Right lobe of liver (tissue), 6 donors: Measurements from ENCODE around the gene VEZF1. TPM values are rescaled to one million over a fixed set of nuclear protein-coding genes. Genes with fewer than 3 reads are reported as not detected.

ENCODE experiments used
- ATAC-seq, 4 donors: fragments of 200-7000 bp; cut with Tn5 transposase; one replicate each; pipeline ENCODE4 v1.9.1; 2020; ENCODE audit warnings: mild to moderate bottlenecking in 4 of 4, moderate library complexity in 4 of 4
- DNase-seq, 3 donors: peaks; one replicate each; pipeline ENCODE4 v3.0.0-alpha.2; 2020
- H3K27ac ChIP-seq, 3 donors: fragments of 200-600 bp; one replicate each; pipeline ENCODE4 v1.8.0; 2022
- H3K27me3 ChIP-seq, 2 donors: fragments of 200-600 bp; one replicate each; pipeline ENCODE4 v1.8.0; 2022
- H3K36me3 ChIP-seq, 4 donors: fragments of 200-600 bp; sonication (generic) in 1 of 4; one replicate each; pipeline versions ENCODE4 v1.5.1 to v1.8.0; 2017 to 2022; ENCODE audit warnings: control low read depth in 1 of 4
- H3K4me1 ChIP-seq, 4 donors: fragments of 200-600 bp; sonication (generic) in 1 of 4; one replicate each; pipeline versions ENCODE4 v1.5.1 to v1.8.0; 2017 to 2022; ENCODE audit warnings: control low read depth in 1 of 4
- H3K4me3 ChIP-seq, 3 donors: fragments of 200-600 bp; one replicate each; pipeline ENCODE4 v1.8.0; 2022
- H3K9me3 ChIP-seq, 4 donors: fragments of 200-600 bp; sonication (generic) in 1 of 4; one replicate each; pipeline versions ENCODE4 v1.5.1 to v1.8.0; 2017 to 2022; ENCODE audit warnings: control low read depth in 1 of 4
- POLR2A ChIP-seq: fragments of 450-650 bp; IDR thresholded peaks from one replicate; pipeline ENCODE4 v1.6.1; 2017; ENCODE audit warnings: antibody characterized with exemption, mild to moderate bottlenecking
- WGBS: methylation state at CpG from one replicate; pipeline ENCODE4 v1.1.6; 2018; ENCODE audit warnings: low coverage, low lambda C conversion rate; ENCODE audit not compliant: insufficient coverage; ENCODE audit errors: missing lambda C conversion rate; 5-methylcytosine and 5-hydroxymethylcytosine counted together
- intact Hi-C, 2 donors: fragments of 100-400 bp; cut with DNase I; formaldehyde crosslinking; loops; one replicate each; pipeline versions ENCODE4 v1.11.2 to v1.14.1; 2022
- total RNA-seq, 6 experiments: library from RNA; depleted of rRNA in 2 of 6; stranded (reverse); fragments of >200 nt in 2 of 6; fragmentation: NEBNext Ultra II Directional in 3 of 6; extraction: Animal tissue kit (Norgen Biotek cat#: 25700) in 3 of 6; gene quantifications; one replicate each; pipeline versions ENCODE4 v1.1.0 to v1.2.4, GENCODE V29; 2016 to 2023
- TF ChIP-seq, protein P1 (sequence below), 4 donors: fragments of 200-600 bp in 3 of 4; fragments of 450-650 bp in 1 of 4; IDR thresholded peaks; one replicate each; pipeline versions ENCODE4 v1.5.1 to v1.8.0; 2016 to 2022; ENCODE audit warnings: antibody characterized with exemption in 4 of 4, mild to moderate bottlenecking in 2 of 4
- donor health status: DM: no; HTN: yes; CAD: no.
- donor health status: DM: no; HTN: no; CAD: no.
- donor health status: DM: no; HTN: no; CAD: no.
- donor health status: DM: no; HTN: yes; CAD: no.
- donor health status: DM: no; HTN: yes; CAD: no.

The VEZF1 gene
- total RNA-seq, 6 experiments from 2014 or later: 13.0 to 19.3 (median 14.6) TPM

DNA sequence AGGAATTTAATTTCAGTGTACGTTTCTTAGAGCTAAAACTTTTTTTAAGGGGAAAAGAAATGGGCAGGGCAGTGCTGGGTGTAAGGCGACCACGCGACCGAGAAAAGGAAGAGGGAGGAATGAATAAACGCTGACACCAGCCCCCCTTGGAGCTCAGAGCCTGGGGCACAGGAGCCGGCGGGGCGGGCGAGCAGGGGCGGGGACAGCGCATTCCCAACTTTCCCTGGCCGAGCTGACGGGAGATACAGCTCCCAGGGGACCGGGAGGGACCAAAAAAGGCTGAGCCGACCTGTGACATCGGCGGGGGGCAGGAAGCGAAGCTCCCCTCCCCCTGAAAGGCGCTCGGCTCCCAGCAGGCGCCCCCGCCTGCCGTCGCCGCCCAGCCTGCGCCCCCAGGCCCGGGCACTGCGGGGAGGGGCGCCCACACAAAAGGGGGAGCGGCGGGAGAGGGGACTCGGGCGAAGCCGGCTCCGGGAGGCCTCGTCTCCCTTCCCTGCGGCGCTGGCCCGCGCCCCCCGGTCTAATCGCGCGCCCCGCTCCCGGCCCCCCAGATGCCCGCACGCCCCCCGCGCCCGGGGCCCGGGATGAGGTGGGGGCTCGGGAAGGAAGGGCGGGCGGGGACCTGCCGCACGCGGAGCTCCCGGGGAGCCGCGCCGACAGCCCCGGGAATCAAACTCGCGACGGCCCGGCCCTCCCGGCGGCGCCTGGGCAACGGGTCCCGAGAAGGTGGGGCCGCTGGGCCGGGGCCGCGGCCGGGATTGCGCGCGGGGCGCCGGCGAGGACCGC is 33.5 kb downstream of the VEZF1 start:
- TF ChIP-seq, protein P1, sequence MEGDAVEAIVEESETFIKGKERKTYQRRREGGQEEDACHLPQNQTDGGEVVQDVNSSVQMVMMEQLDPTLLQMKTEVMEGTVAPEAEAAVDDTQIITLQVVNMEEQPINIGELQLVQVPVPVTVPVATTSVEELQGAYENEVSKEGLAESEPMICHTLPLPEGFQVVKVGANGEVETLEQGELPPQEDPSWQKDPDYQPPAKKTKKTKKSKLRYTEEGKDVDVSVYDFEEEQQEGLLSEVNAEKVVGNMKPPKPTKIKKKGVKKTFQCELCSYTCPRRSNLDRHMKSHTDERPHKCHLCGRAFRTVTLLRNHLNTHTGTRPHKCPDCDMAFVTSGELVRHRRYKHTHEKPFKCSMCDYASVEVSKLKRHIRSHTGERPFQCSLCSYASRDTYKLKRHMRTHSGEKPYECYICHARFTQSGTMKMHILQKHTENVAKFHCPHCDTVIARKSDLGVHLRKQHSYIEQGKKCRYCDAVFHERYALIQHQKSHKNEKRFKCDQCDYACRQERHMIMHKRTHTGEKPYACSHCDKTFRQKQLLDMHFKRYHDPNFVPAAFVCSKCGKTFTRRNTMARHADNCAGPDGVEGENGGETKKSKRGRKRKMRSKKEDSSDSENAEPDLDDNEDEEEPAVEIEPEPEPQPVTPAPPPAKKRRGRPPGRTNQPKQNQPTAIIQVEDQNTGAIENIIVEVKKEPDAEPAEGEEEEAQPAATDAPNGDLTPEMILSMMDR (IDR thresholded peaks at IDR 0.05): no peak
- TF ChIP-seq POLR2A: no peak
- intact Hi-C loops: no loop called here
- Histone ChIP-seq H3K36me3 (no peaks in the 10 kb centered on the region), H3K27me3 (no peaks in the 10 kb centered on the region), H3K27ac (peak overlapping the region; percentile 69 to 88 (median 84)), H3K9me3 (no peaks in the 10 kb centered on the region), H3K4me3 (peak overlapping the region; percentile 59 to 67 (median 66)), H3K4me1 (peaks cover 0 to 28% (median 3%) of the 10 kb centered on the region in 4 donors)
- DNase-seq: peak; percentile 60 to 66 (median 63)
- WGBS: 15% methylated on average over 6 of the region's 85 CpGs
- ATAC-seq: peak; percentile 38 to 50 (median 44)

DNA sequence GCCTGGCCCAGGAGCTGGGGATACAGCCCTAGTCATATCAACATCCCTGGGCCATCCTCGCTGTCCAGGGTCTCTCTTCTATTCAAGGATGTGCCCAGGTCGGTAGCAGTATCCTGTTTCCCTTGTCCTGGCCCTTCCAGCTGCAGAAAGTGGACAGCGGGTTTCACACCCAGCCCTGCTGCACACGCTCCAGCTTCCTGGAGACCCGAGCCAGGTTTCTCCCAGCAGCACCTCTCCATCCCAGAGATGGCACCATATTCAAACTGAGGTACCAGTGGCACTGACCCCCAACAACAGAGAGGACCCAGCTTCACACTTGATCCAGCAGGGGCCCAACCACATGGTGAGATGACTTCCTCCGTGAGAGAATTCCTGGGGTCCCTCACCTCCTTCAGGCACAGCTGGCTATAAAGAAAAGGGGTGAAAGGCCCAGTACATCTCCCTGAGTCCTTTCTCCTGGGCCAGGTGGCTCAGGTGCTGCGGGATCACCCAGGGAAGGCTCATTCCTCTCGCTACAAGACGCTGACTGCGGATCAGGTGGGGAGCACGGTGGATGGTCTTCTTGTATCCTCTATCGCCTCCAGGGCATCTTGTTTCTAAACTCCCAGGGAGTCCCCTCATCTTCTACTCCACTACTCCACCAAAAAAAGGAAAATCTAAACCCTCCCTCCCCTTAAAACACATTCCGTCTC is 34.2 kb downstream of the VEZF1 start:
- H3K27me3 ChIP-seq: no peaks in the 10 kb centered on the region
- intact Hi-C loops: no loop called here
- TF ChIP-seq POLR2A: no peak
- DNase-seq (no peak), ATAC-seq (peak in 1 of 4 donors; percentile 2)
- no peaks in the 10 kb centered on the region for H3K36me3 ChIP-seq
- H3K27ac ChIP-seq: peak overlapping the region in 1 of 3 donors; percentile 84
- H3K9me3 ChIP-seq: no peaks in the 10 kb centered on the region
- peak overlapping the region in 2 of 3 donors; percentile 66 to 67 for H3K4me3 ChIP-seq
- peaks cover 0 to 28% (median 3%) of the 10 kb centered on the region in 4 donors for H3K4me1 ChIP-seq
- WGBS: 66% methylated on average over 6 of the region's 13 CpGs

DNA sequence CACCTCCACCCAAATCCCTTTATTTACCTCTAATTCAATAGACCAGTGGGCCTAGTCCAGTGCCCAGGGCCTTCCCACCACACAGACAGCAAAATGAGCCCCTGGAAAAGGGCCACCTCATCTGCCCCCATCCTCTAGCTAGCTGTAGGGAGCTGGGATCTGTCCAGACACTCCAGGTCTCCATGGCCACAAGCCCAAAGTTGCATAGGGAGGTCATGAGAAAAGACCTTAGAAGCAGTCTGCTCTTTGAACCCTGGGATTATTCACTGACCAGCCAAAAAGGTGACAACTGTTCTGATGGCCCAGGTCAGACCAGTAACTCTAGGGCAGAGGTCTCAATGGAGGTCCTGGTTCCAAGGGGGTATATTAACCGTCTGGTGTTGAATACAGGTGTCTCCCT is 34.8 kb downstream of the VEZF1 start:
- Histone ChIP-seq H3K27me3 (no peaks in the 10 kb centered on the region), H3K4me1 (peaks cover 0 to 28% (median 3%) of the 10 kb centered on the region in 4 donors), H3K36me3 (no peaks in the 10 kb centered on the region), H3K9me3 (no peaks in the 10 kb centered on the region), H3K4me3 (no peak overlapping the region), H3K27ac (no peak overlapping the region)
- ATAC-seq (peak; percentile 44 to 59 (median 56)), DNase-seq (peak in 1 of 3 donors; percentile 68)
- TF ChIP-seq, protein P1 (IDR thresholded peaks at IDR 0.05): no peak
- TF ChIP-seq POLR2A: no peak
- no CpG with 5 or more reads among the region's 1 CpG for WGBS
- intact Hi-C loops: no loop called here

DNA sequence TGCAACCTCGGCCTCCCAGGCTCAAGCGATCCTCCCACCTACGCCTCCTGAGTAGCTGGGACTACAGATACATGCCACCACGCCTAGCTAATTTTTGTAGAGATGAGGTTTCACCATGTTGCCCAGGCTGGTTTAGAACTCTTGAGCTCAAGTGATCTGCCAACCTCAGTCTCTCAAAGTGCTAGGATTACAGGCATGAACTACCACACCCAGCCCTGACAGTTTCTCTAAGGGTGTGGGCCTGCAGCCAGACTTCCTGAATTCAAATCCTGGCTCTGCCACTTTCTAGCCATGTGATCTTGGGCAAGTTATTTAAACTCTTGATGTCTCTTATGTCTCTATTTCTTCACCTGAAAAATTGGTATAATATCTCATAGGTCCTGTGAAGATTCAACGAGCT is 38.4 kb downstream of the VEZF1 start:
- ATAC-seq (no peak), DNase-seq (no peak)
- 25% methylated on average over 1 of the region's 5 CpGs for WGBS
- intact Hi-C loops: no loop called here
- H3K27me3 ChIP-seq: no peaks in the 10 kb centered on the region
- H3K9me3 ChIP-seq: no peaks in the 10 kb centered on the region
- H3K4me3 ChIP-seq: no peak overlapping the region
- peak overlapping the region in 2 of 3 donors; percentile 33 to 57 for H3K27ac ChIP-seq
- peaks cover 0 to 44% (median 8%) of the 10 kb centered on the region in 4 donors for H3K4me1 ChIP-seq
- no peak for TF ChIP-seq POLR2A
- TF ChIP-seq, protein P1 (IDR thresholded peaks at IDR 0.05): no peak
- no peaks in the 10 kb centered on the region for H3K36me3 ChIP-seq
